GM12878 (cell line): ENCODE results near the gene TMEM151A. TPM values are rescaled to one million over a fixed set of nuclear protein-coding genes. Genes with fewer than 3 reads are reported as not detected.

ENCODE experiments used
- ATAC-seq: fragments of 200-7000 bp; cut with Tn5 transposase; 3 replicates; pipeline ENCODE4 v1.9.1; 2020; ENCODE audit warnings: mild to moderate bottlenecking, moderate library complexity
- BruUV-seq: library from RNA; stranded (reverse); fragments of 400-500 nt; replicated peaks from 2 replicates; lab custom pipeline; 2021; lab: Mats Ljungman, UMichigan
- CTCF ChIA-PET: fragments of 300-600 bp; sonication (Branson Sonifier 250); formaldehyde crosslinking; extraction: SDS; loops from one replicate; lab custom pipeline; 2021; ENCODE audit warnings: inconsistent platforms; lab: Yijun Ruan, JAX
- POLR2A ChIA-PET: fragments of 350-600 bp; formaldehyde crosslinking; extraction: SDS; loops from one replicate; lab custom pipeline; 2021; ENCODE audit warnings: inconsistent platforms; lab: Charles Lee
- RAD21 ChIA-PET: fragments of 300-600 bp; sonication (Branson Sonifier 250); formaldehyde crosslinking; loops from one replicate; lab custom pipeline; 2023; ENCODE audit warnings: antibody characterized with exemption; ENCODE audit not compliant: unreplicated experiment; lab: Charles Lee
- SMC1A ChIA-PET: fragments of 300-600 bp; sonication (Branson Sonifier 250); formaldehyde crosslinking; loops from one replicate; lab custom pipeline; 2023; ENCODE audit not compliant: unreplicated experiment, uncharacterized antibody; lab: Charles Lee
- DNase-seq: peaks from one replicate; pipeline ENCODE4 v3.0.0-alpha.2; 2011; ENCODE audit warnings: low read depth, low spot score
- FAIRE-seq: peaks from 3 replicates; lab custom pipeline; 2011; peaks lifted over from hg19 to GRCh38; lab: Jason Lieb, UNC
- H2AFZ ChIP-seq: 2 replicates; pipeline ENCODE4 v1.6.0; 2011; ENCODE audit warnings: low read depth, low read length, control low read depth; ENCODE audit not compliant: control insufficient read depth
- H3K27ac ChIP-seq: 2 replicates; pipeline ENCODE4 v1.5.1; 2011; ENCODE audit warnings: control low read depth; ENCODE audit not compliant: control insufficient read depth, insufficient read depth
- H3K27me3 ChIP-seq, 2 experiments: replicated peaks in 1 of 2; 2 replicates each; pipeline versions ENCODE4 v1.6.0 to v1.6.1; 2011; ENCODE audit warnings: low read length in 1 of 2; ENCODE audit not compliant: control insufficient read depth in 2 of 2, insufficient read depth in 2 of 2
- H3K36me3 ChIP-seq, 2 experiments: 2 replicates each; pipeline ENCODE4 v1.5.1; 2011; ENCODE audit warnings: low read length in 1 of 2; ENCODE audit not compliant: control insufficient read depth in 2 of 2, insufficient read depth in 2 of 2
- H3K4me1 ChIP-seq: 2 replicates; pipeline ENCODE4 v1.6.1; 2011; ENCODE audit warnings: mild to moderate bottlenecking, low read length, moderate library complexity, mixed read lengths; ENCODE audit not compliant: control insufficient read depth, insufficient read depth
- H3K4me2 ChIP-seq: 2 replicates; pipeline ENCODE4 v1.6.0; 2011; ENCODE audit warnings: control low read depth; ENCODE audit not compliant: control insufficient read depth, insufficient read depth
- H3K4me3 ChIP-seq: fragments of 200-600 bp; sonication (generic); 2 replicates; pipeline ENCODE4 v1.5.1; 2016
- H3K79me2 ChIP-seq: 2 replicates; pipeline ENCODE4 v1.6.0; 2011; ENCODE audit warnings: low read length; ENCODE audit not compliant: control insufficient read depth, insufficient read depth
- H3K9ac ChIP-seq: 2 replicates; pipeline ENCODE4 v1.8.0; 2011; ENCODE audit warnings: low read length, control low read depth, mixed read lengths; ENCODE audit not compliant: control insufficient read depth, insufficient read depth
- H3K9me3 ChIP-seq: replicated peaks from 3 replicates; pipeline ENCODE4 v1.5.1; 2011; ENCODE audit warnings: mild to moderate bottlenecking, low read length; ENCODE audit not compliant: control insufficient read depth, insufficient read depth
- H4K20me1 ChIP-seq: 2 replicates; pipeline ENCODE4 v1.6.0; 2011; ENCODE audit not compliant: control insufficient read depth, insufficient read depth
- ASH2L ChIP-seq: fragments of 300-600, 200-600 bp; sonication (generic); IDR thresholded peaks from 2 replicates; pipeline ENCODE4 v1.6.1; 2017; ENCODE audit warnings: low read depth, mild to moderate bottlenecking, borderline replicate concordance
- ATF7 ChIP-seq: fragments of 450-650 bp; IDR thresholded peaks from 2 replicates; pipeline ENCODE4 v1.6.1; 2016; ENCODE audit warnings: low read depth, mild to moderate bottlenecking
- BHLHE40 ChIP-seq, 2 experiments: fragments of 450-650 bp in 1 of 2; IDR thresholded peaks; 2 replicates each; pipeline ENCODE4 v1.6.1; 2011 to 2017; ENCODE audit warnings: low read depth in 2 of 2, borderline replicate concordance in 1 of 2, improper control_type of control experiment in 1 of 2, low read length in 1 of 2, mild to moderate bottlenecking in 1 of 2
- BMI1 ChIP-seq: fragments of 450-650 bp; IDR thresholded peaks from 2 replicates; pipeline ENCODE4 v1.6.1; 2016; ENCODE audit warnings: mild to moderate bottlenecking, moderate library complexity, borderline replicate concordance
- CREB1 ChIP-seq: IDR thresholded peaks from 2 replicates; pipeline ENCODE4 v1.6.1; 2012; ENCODE audit warnings: low read depth, mild to moderate bottlenecking, inconsistent platforms
- GATAD2B ChIP-seq: fragments of 450-650 bp; conservative IDR thresholded peaks from 2 replicates; pipeline ENCODE4 v1.6.1; 2017; ENCODE audit warnings: low read depth, mild to moderate bottlenecking, moderate library complexity
- IRF5 ChIP-seq: fragments of 450-650 bp; IDR thresholded peaks from 2 replicates; pipeline ENCODE4 v1.6.1; 2017; ENCODE audit warnings: borderline replicate concordance
- KAT2A ChIP-seq: conservative IDR thresholded peaks from 2 replicates; pipeline ENCODE4 v1.6.1; 2011; ENCODE audit warnings: low read depth, low read length; ENCODE audit not compliant: control insufficient read depth
- LARP7 ChIP-seq: fragments of 450-650 bp; IDR thresholded peaks from 2 replicates; pipeline ENCODE4 v1.6.1; 2017; ENCODE audit warnings: mild to moderate bottlenecking
- NFYA ChIP-seq: IDR thresholded peaks from 2 replicates; pipeline ENCODE4 v1.6.1; 2011; ENCODE audit warnings: low read depth, mild to moderate bottlenecking, low read length, improper control_type of control experiment, borderline replicate concordance
- NKRF ChIP-seq: fragments of 450-650 bp; conservative IDR thresholded peaks from 2 replicates; pipeline ENCODE4 v1.6.1; 2017; ENCODE audit warnings: mild to moderate bottlenecking, moderate library complexity
- POU2F2 ChIP-seq: IDR thresholded peaks from 3 replicates; pipeline ENCODE4 v1.6.1; 2011; ENCODE audit warnings: low read depth, mild to moderate bottlenecking, low read length, borderline replicate concordance
- RAD51 ChIP-seq: fragments of 450-650 bp; IDR thresholded peaks from 2 replicates; pipeline ENCODE4 v1.6.1; 2016; ENCODE audit warnings: moderate library complexity, mild to moderate bottlenecking, inconsistent platforms
- RELA ChIP-seq: fragments of 450-650 bp; IDR thresholded peaks from 2 replicates; pipeline ENCODE4 v1.8.0; 2014; ENCODE audit warnings: borderline replicate concordance; ENCODE audit not compliant: partially characterized antibody
- SMAD5 ChIP-seq: IDR thresholded peaks from 2 replicates; pipeline ENCODE4 v1.6.1; 2016; ENCODE audit warnings: antibody characterized with exemption, low read depth
- SMARCA5 ChIP-seq: fragments of 450-650 bp; IDR thresholded peaks from 2 replicates; pipeline ENCODE4 v1.6.1; 2017; ENCODE audit warnings: mild to moderate bottlenecking
- STAT1 ChIP-seq: fragments of 450-650 bp; conservative IDR thresholded peaks from 2 replicates; pipeline ENCODE4 v1.6.1; 2014; ENCODE audit warnings: antibody characterized with exemption, mild to moderate bottlenecking
- USF2 ChIP-seq: IDR thresholded peaks from 2 replicates; pipeline ENCODE4 v1.6.1; 2011; ENCODE audit warnings: low read depth, low read length, improper control_type of control experiment, borderline replicate concordance
- ZBED1 ChIP-seq: IDR thresholded peaks from 2 replicates; pipeline ENCODE4 v1.6.1; 2016; ENCODE audit warnings: borderline replicate concordance
- ZNF24 ChIP-seq: fragments of 450-650 bp; IDR thresholded peaks from 2 replicates; pipeline ENCODE4 v1.6.1; 2017; ENCODE audit warnings: antibody characterized with exemption, mild to moderate bottlenecking
- WGBS: methylation state at CpG from one replicate; pipeline ENCODE4 v1.1.6; 2016; ENCODE audit warnings: low lambda C conversion rate; ENCODE audit not compliant: insufficient replicate concordance, insufficient coverage; ENCODE audit errors: missing lambda C conversion rate; 5-methylcytosine and 5-hydroxymethylcytosine counted together
- in situ Hi-C: fragments of 300-500 bp; cut with MboI; formaldehyde crosslinking; loops from 9 replicates; pipeline ENCODE4 v1.14.3; 2018; ENCODE audit warnings: mixed read lengths
- intact Hi-C: fragments of 100-400 bp; cut with micrococcal nuclease; formaldehyde crosslinking; loops from one replicate; pipeline ENCODE4 v1.14.2; 2022; ENCODE audit not compliant: unreplicated experiment
- polyA plus RNA-seq, 11 experiments: library from polyadenylated mRNA; depleted of rRNA in 4 of 11; unstranded in 6 of 11; stranded (reverse) in 5 of 11; fragments of >200 nt; fragmentation: Nextera tagmentation in 4 of 11; fragmentation: Illumina TruSeq in 1 of 11; extraction: Ambion mirVana in 4 of 11; extraction: Trizol in 1 of 11; gene quantifications; 1 replicate in 1 of 11; 2 replicates in 10 of 11; pipeline versions ENCODE4 v1.2.1 to v1.2.3, GENCODE V29; 2011 to 2016; ENCODE audit warnings: inconsistent platforms in 2 of 11, missing spikeins in 2 of 11, low read depth in 1 of 11
- total RNA-seq, 4 experiments: library from RNA; depleted of rRNA in 3 of 4; stranded (reverse); fragments of >200 nt in 3 of 4; fragmentation: Illumina TruSeq in 1 of 4; extraction: Trizol in 1 of 4; gene quantifications; 2 replicates each; pipeline versions ENCODE4 v1.2.1 to v1.2.3, GENCODE V29; 2013 to 2021

TMEM151A gene
- total and polyA plus RNA-seq, 10 of the 15 experiments (the other 5 are each of a cell fraction or from before 2014, with no cell fraction given) = not detected

- ChIA-PET SMC1A (interaction anchor here (0.5 to 2.8 kb wide), 28 partner anchors 10 to 411 kb away, joined by 3 to 33 read pairs (median 4); partner anchors contain the start of genes B4GAT1, BRMS1, MRPL11 and NPAS4), POLR2A (interaction anchor here (0.5 to 2.9 kb wide), 18 partner anchors 15 to 1041 kb away, joined by 3 to 19 read pairs (median 4); partner anchors contain the start of genes BRMS1, CCDC87, MRPL11 and POLD4), RAD21 (interaction anchor here (0.7 to 3.0 kb wide), 33 partner anchors 10 to 1089 kb away, joined by 3 to 49 read pairs (median 5); partner anchors contain the start of genes B4GAT1, DPP3, MRPL11 and PELI3), CTCF (interaction anchor here (0.6 to 6.3 kb wide), 33 partner anchors 10 to 1171 kb away, joined by 3 to 166 read pairs (median 6); partner anchors contain the start of genes AIP, B4GAT1, BRMS1 and DPP3)
- Histone ChIP-seq H3K27ac (peak overlapping the region; percentile 55; the same call in 1 of the 2 replicates), H3K27me3 (no peaks in the 10 kb centered on the region; a peak in 1 of 4 replicates), H3K9me3 (no peaks in the 10 kb centered on the region), H3K36me3 (no peaks in the 10 kb centered on the region), H3K4me1 (no peaks in the 10 kb centered on the region; the same call in 1 of the 2 replicates), H4K20me1 (no peaks in the 10 kb centered on the region), H3K79me2 (no peaks in the 10 kb centered on the region), H2AFZ (peak overlapping the region; percentile 99), H3K4me2 (peak overlapping the region; percentile 93), H3K9ac (peak overlapping the region; percentile 69), H3K4me3 (peak overlapping the region; percentile 66)
- intact Hi-C loops = loop anchor here (1.0 to 2.0 kb wide), 3 partner anchors 16 to 77 kb away; partner anchors contain the start of gene BRMS1
- in situ Hi-C loops = no loop called here
- WGBS = 0% methylated on average over 29 of the region's 44 CpGs
- FAIRE-seq (peak; percentile 91), DNase-seq (peak; percentile 78), ATAC-seq (peak; percentile 93)
- no TSS peak for BruUV-seq
- TF ChIP-seq IRF5 (no peak), SMARCA5 (peak; percentile 43), RAD51 (no peak), GATAD2B (peak; percentile 74), KAT2A (no peak), ATF7 (peak; percentile 12; the same call in 1 of the 2 replicates), POU2F2 (no peak), LARP7 (peak; percentile 57), BHLHE40 (IDR thresholded peaks at IDR 0.05; ENCODE audit: borderline replicate concordance in 1 of 2, low read depth in 2 of 2, low read length in 1 of 2) (peak; percentile 41 to 43; a peak in 3 of 4 replicates), BMI1 (no peak), CREB1 (no peak; the same call in 1 of the 2 replicates), NFYA (no peak), ZNF24 (0 out of 2 replicates have a peak, but pooled peaks have one; percentile 14), NKRF (peak; percentile 34; the same call in 1 of the 2 replicates), USF2 (no peak), ASH2L (no peak), ZBED1 (no peak), STAT1 (peak; percentile 88; the same call in 1 of the 2 replicates), SMAD5 (no peak), RELA (no peak)
These were observed 20.4 kb downstream of the TMEM151A start for GRCh38 chr11:66311965-66312548.
